Omental fat pad (tissue), 4 donors: ENCODE measurements around the gene HOXC10. TPM values are rescaled to one million over a fixed set of nuclear protein-coding genes. Genes with fewer than 3 reads are reported as not detected.

ENCODE experiments used
- ATAC-seq: fragments of 150-250 bp; one replicate; pipeline ENCODE4 v1.9.1; 2016; ENCODE audit warnings: mild to moderate bottlenecking, moderate library complexity; ENCODE audit not compliant: low FRiP score
- DNase-seq: peaks from one replicate; pipeline ENCODE4 v3.0.0-alpha.2; 2019; ENCODE audit warnings: low spot score
- total RNA-seq, 4 donors: library from RNA; depleted of rRNA; stranded (reverse); fragments of >200 nt; gene quantifications; one replicate each; pipeline ENCODE4 v1.1.0, GENCODE V29; 2016
- TF ChIP-seq, protein P1 (sequence below), 3 donors: fragments of 450-650 bp; IDR thresholded peaks; one replicate each; pipeline ENCODE4 v1.5.1; 2016 to 2017; ENCODE audit warnings: antibody characterized with exemption in 3 of 3, mild to moderate bottlenecking in 3 of 3, moderate library complexity in 2 of 3

The HOXC10 gene
- total RNA-seq, 4 donors from 2014 or later: not detected

DNA sequence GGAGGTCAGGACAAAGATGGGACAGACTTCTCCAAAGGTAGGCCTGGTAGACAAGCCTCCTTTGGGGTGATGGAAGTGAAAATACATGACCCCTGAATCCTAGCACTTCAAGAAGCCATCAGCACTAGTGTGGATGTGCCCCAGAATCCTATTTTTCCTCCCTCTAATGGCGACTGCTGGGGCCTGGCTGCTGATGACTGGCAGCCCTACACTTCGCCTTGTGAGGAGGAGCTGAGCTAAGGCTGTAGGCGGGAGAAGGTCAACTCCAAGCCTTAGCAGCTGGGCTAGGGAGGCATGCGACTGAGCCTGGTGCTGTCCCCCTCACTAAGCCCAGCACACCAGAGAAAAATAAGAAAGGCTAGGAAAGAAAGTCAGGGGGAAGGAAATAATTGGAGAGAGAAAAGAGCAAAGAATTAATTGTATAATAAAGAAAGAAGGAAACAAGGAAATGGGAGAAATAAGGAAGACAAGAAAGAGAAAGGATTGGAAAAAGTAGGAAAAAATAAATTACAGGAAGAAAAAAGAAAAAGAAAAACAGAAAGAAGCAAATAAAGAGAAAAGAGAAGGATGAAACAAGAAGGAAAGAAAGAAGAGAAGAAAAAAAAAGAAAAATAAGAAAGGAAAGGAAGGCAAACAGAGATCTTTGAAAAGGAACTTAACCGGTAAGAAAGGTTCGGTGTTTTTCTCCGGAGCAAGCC is 4.7 kb upstream of the HOXC10 start:
- DNase-seq (no peak), ATAC-seq (no peak)
- TF ChIP-seq, protein P1, sequence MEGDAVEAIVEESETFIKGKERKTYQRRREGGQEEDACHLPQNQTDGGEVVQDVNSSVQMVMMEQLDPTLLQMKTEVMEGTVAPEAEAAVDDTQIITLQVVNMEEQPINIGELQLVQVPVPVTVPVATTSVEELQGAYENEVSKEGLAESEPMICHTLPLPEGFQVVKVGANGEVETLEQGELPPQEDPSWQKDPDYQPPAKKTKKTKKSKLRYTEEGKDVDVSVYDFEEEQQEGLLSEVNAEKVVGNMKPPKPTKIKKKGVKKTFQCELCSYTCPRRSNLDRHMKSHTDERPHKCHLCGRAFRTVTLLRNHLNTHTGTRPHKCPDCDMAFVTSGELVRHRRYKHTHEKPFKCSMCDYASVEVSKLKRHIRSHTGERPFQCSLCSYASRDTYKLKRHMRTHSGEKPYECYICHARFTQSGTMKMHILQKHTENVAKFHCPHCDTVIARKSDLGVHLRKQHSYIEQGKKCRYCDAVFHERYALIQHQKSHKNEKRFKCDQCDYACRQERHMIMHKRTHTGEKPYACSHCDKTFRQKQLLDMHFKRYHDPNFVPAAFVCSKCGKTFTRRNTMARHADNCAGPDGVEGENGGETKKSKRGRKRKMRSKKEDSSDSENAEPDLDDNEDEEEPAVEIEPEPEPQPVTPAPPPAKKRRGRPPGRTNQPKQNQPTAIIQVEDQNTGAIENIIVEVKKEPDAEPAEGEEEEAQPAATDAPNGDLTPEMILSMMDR (IDR thresholded peaks at IDR 0.05): no peak

DNA sequence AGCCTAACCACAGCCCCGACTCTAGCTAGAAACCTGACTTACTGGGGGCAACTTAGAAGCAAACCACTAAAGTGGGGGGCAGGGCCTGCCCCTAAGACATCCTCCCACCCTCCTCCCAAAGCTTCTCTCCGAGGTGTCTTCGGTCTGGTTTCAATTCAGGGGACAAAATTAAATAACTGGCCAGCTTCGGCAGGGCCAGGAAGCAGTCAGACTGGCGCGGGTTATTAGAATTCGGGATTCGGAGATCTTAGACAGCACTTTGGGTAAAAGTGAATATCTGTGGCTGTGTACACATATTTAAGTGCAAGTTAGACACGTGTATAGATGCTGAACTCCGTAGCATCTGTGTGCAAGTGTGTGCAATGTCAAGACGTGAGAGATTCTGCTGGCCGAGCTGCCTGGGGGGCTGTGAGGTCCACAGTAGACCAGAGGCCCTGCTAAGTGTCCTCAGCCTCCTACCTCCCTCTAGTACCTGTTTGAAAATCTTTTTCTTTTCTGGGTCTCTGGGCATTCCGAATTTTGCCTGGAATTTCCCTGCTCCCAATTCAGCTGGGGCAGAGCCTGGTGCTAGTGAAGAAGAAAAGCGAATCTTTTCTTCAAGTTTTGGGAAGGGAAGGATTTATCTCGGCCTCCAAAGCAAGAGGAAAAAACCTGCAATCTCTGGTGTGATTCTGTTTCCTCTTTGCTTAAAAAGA is 4.0 kb upstream of the HOXC10 start:
- DNase-seq (no peak), ATAC-seq (no peak)
- TF ChIP-seq, protein P1 (IDR thresholded peaks at IDR 0.05): no peak

- TF ChIP-seq, protein P1 (IDR thresholded peaks at IDR 0.05): no peak
- no peak for ATAC-seq
- DNase-seq: no peak
Measured at GRCh38 chr12:53981634-53982565, 3.0 kb upstream of the HOXC10 start.

- ATAC-seq (no peak), DNase-seq (no peak)
- TF ChIP-seq, protein P1 (IDR thresholded peaks at IDR 0.05): no peak
Measured at GRCh38 chr12:53982648-53983567, 2.0 kb upstream of the HOXC10 start.

DNA sequence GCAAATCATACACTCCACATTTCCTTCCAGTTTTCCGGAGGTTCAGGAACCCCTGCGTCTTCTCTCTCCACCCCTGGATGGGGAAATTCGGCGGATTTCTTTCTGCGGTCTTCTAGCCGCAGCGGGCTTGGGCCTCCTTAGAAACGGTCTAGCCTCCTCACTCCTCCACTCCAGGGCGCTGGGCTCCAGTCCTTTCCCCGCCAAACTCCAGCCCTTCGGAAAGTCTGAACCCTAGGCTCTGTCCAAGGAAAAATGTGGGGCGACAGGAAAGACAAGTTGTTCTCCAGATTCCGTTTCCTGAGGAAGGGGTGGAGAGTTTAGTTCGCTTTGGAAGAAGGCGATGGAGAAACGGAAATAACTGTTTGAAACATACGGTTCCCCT is 1.4 kb upstream of the HOXC10 start:
- no peak for DNase-seq
- TF ChIP-seq, protein P1 (IDR thresholded peaks at IDR 0.05): no peak
- no peak for ATAC-seq

DNA sequence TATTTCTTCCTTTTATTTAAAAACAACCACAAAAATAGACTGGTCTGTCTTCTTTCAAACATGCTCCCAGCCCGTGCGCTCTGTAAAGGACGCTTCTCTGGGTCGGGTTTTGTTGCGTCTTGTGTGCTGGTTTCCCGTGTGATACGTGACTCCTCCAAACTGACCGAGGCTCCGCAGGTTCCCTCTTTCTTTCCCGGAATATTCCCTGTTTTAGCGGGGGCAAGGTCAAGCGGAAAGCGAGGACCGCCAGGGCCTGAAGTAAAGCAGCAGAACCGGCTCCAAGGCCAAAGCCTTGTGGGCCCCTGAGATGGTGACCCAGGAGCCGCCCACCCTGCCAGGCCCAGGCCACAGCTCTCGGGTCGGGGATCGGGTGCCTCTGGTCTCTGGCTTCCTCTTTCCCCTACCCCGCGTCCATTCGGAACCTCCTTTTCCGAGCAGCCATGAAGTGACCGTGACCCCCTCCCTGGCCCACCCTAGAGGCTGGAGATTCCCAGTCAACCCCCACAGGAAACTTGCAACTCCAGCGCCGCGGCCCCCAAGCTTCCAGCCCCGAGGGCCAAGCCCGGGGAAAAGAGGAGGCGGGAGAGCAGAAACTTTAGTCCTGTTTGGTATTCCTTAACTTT is 885 bp upstream of the HOXC10 start:
- TF ChIP-seq, protein P1 (IDR thresholded peaks at IDR 0.05): no peak
- ATAC-seq (no peak), DNase-seq (no peak)
